ENCODE measurements around the gene TNFSF9. TPM values are rescaled to one million over a fixed set of nuclear protein-coding genes. Genes with fewer than 3 reads are reported as not detected.

TNFSF9 gene
- total and polyA plus RNA-seq, 11 donors = 0.08 to 0.77 (median 0.22) TPM; not detected in 5

DNA sequence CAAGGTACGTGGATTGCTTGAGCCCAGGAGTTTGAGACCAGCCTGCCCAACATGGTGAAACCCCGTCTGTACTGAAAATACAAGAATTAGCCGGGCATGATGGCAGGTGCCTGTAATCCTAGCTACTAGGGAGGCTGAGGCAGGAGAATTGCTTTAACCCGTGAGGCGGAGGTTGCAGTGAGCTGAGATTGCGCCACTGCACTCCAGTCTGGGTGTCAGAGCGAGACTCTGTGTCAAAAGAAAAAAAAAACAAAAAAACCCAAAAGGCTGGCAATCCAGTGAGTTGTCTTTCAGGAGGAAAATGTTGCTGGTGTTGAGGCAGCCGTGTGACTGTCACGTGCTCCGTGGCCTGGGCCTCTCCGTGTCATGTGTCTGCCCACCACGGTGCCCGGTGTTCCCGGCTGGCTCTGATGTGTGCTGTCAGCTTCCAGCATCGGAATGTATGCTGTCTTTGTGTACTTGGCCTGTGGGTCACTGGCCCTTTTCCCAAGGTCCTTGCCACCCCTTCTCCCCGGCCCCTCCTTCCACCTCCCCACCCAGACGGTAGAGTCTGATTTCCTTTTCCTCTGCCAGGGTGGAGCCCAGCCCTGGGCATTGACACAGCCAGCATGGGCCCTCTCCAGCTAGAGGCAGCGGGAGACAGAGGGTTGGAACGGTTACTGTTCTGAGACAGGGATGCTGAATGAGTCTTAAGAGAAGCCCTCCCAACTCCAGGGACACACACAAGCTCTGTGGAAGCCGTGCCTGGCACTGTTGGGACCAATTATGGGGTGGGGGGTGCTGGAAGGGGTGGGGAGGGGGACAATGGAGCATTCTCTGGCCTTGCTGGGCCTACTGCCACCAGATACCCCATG is 21.5 kb upstream of the TNFSF9 start:
- peak in 1 of 5 donors; percentile 40 for DNase-seq
- Histone ChIP-seq H3K4me1 (peaks cover 0 to 6% (median 0%) of the 10 kb centered on the region in 12 donors), H3K9me3 (no peaks in the 10 kb centered on the region), H3K27ac (no peak overlapping the region), H3K27me3 (peaks cover 0 to under 1% (median 0%) of the 10 kb centered on the region in 9 donors), H3K4me3 (no peak overlapping the region), H3K36me3 (no peaks in the 10 kb centered on the region)
- intact Hi-C loops (cut with DNase I) = no loop called here
- peak; percentile 26 to 69 (median 62) for ATAC-seq
- WGBS, 4 donors = 57 to 66% (median 62%) methylated on average over 20 of the region's 20 CpGs
- no peak for TF ChIP-seq POLR2A (IDR thresholded peaks at IDR 0.05)
- TF ChIP-seq, protein P1, sequence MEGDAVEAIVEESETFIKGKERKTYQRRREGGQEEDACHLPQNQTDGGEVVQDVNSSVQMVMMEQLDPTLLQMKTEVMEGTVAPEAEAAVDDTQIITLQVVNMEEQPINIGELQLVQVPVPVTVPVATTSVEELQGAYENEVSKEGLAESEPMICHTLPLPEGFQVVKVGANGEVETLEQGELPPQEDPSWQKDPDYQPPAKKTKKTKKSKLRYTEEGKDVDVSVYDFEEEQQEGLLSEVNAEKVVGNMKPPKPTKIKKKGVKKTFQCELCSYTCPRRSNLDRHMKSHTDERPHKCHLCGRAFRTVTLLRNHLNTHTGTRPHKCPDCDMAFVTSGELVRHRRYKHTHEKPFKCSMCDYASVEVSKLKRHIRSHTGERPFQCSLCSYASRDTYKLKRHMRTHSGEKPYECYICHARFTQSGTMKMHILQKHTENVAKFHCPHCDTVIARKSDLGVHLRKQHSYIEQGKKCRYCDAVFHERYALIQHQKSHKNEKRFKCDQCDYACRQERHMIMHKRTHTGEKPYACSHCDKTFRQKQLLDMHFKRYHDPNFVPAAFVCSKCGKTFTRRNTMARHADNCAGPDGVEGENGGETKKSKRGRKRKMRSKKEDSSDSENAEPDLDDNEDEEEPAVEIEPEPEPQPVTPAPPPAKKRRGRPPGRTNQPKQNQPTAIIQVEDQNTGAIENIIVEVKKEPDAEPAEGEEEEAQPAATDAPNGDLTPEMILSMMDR (IDR thresholded peaks at IDR 0.05) = no peak

DNA sequence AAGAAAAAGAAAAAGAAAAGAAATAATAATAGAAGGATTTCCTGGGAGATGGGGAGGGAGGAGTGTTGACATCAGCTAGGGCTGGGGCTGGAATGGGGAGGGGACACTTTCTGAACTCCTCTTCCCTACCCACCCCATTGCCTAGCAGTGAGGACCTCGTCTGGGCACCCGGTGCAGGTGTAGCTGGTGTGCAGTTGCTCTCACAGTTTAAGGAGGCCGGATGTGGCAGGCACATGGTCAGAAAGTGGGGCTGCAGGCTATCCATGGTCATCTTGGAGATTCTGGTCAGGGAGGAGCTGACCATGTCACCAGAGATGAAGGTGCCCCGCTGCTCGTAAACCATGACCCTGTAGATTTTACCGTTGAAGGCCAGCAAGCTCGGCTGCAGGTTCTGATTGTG is 20.2 kb upstream of the TNFSF9 start:
- Histone ChIP-seq H3K36me3 (no peaks in the 10 kb centered on the region), H3K27ac (no peak overlapping the region), H3K4me1 (peaks cover 0 to 6% (median 0%) of the 10 kb centered on the region in 12 donors), H3K4me3 (no peak overlapping the region), H3K27me3 (no peaks in the 10 kb centered on the region), H3K9me3 (no peaks in the 10 kb centered on the region)
- ATAC-seq (no peak), DNase-seq (no peak)
- intact Hi-C loops (cut with DNase I) = loop anchor here in 6 of 10 donors (10.0 kb wide), 1 partner anchor 224 kb away; the partner anchor contains the start of genes GPR108 (in 6 of the 6) and TRIP10 (in 6 of the 6)
- WGBS, 4 donors = 87 to 93% (median 89%) methylated on average over 7 of the region's 7 CpGs
- no peak for TF ChIP-seq POLR2A (IDR thresholded peaks at IDR 0.05)
- TF ChIP-seq, protein P1 (IDR thresholded peaks at IDR 0.05) = no peak

DNA sequence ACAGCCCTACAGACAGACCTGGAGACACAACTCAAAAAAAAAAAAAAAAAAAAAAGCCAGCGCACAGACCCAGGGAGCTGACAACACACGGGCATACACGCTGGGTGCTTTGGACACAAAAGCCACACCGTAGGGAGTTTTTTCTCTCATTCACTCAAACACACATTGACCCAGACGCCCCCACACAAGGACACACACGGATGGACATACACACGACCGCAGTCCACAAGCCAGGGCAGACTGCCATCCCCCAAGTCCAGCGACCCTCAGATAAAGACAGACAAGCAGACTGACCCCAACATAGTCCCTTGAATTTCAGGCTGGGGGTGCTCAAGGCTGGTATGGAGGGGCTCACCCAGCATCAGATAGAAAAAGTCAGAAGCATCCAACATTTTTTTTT is 16.7 kb upstream of the TNFSF9 start:
- TF ChIP-seq POLR2A (IDR thresholded peaks at IDR 0.05) = no peak
- TF ChIP-seq, protein P1 (IDR thresholded peaks at IDR 0.05) = no peak
- ATAC-seq (no peak), DNase-seq (no peak)

DNA sequence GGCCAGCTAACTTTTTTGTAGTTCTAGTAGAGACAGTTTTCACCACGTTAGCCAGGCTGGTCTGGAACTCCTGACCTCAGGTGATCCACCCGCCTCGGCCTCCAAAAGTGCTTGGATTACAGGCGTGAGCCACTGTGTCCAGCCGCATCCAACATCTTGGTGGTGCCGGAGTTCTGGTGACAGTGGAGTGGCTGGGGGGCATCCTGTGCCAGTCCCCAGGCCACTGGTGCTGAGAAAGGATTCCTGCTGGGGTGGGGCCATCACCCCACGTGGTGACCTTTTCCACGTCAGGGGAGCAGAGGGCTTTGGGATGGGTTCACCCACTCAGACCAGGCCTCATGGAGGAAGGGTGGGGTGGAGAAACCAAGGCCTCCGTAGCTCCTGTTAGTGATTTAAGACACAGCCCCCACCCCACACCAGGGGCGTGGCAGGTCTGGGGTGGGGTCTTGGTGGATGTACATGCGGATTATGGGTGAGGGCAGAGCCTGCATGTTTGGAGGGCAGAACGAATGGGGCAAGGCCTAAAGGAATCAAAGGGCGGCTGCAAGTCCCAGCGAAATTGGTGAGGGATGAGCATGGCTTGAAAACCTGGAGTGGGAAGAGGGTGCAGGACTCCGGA is 15.8 kb upstream of the TNFSF9 start:
- no peaks in the 10 kb centered on the region for H3K27me3 ChIP-seq
- intact Hi-C loops (cut with DNase I) = loop anchor here in 9 of 10 donors (5.0 to 10.0 kb wide), 4 partner anchors 117 to 347 kb away; partner anchors contain the start of genes GPR108 (in 8 of the 9) and TRIP10 (in 8 of the 9)

More for the DNA sequence above, 16.7 kb upstream of the TNFSF9 start:
- intact Hi-C loops (cut with DNase I) = loop anchor here in 6 of 10 donors (10.0 kb wide), 1 partner anchor 221 kb away; the partner anchor contains the start of genes GPR108 (in 6 of the 6) and TRIP10 (in 6 of the 6)
- H3K27ac ChIP-seq = no peak overlapping the region
- no peaks in the 10 kb centered on the region for H3K9me3 ChIP-seq
- peaks cover 0 to 22% (median 6%) of the 10 kb centered on the region in 12 donors for H3K4me1 ChIP-seq
- H3K36me3 ChIP-seq = no peaks in the 10 kb centered on the region
- WGBS, 4 donors = 71 to 75% (median 72%) methylated on average over 9 of the region's 9 CpGs
- no peak overlapping the region for H3K4me3 ChIP-seq
- no peaks in the 10 kb centered on the region for H3K27me3 ChIP-seq

More for the DNA sequence above, 15.8 kb upstream of the TNFSF9 start:
- Histone ChIP-seq H3K27ac (no peak overlapping the region), H3K36me3 (no peaks in the 10 kb centered on the region), H3K4me1 (peaks cover 0 to 19% (median 6%) of the 10 kb centered on the region in 12 donors), H3K9me3 (no peaks in the 10 kb centered on the region), H3K4me3 (no peak overlapping the region)
- 86 to 89% (median 86%) methylated on average over 15 of the region's 15 CpGs for WGBS, 4 donors
- TF ChIP-seq POLR2A (IDR thresholded peaks at IDR 0.05) = no peak
- TF ChIP-seq, protein P1 (IDR thresholded peaks at IDR 0.05) = no peak
- DNase-seq (no peak), ATAC-seq (no peak)

Data from heart left ventricle (tissue), 16 donors.